ENCODE data around the gene GALC.

DNA sequence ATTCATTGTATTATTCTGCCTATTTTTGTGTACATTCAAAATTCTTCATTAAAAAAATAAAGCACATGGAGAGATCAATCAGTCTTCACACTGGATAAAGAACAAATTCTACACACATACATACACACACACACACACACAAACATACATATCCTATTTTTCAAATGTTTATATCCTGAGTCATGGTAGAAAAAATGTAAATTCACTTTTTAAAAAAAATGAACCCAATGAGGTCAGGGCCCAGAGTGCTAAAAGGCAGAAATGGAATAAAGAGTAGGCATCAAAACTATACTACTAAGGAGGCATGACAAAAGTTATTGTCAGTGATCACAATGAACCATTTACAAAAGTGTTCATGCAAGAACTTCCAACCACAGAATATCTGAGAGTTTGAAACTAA, 17.3 kb downstream of the GALC start:
- TF ChIP-seq POLR2A (IDR thresholded peaks at IDR 0.05; ENCODE audit: low read depth, low read length) (no peak), POLR2AphosphoS5 (IDR thresholded peaks at IDR 0.05; ENCODE audit: low read depth, low read length) (no peak)

Data from GM12892 (cell line).